K562 (cell line): ENCODE results near the gene EIF4E2. TPM values are rescaled to one million over a fixed set of nuclear protein-coding genes. Genes with fewer than 3 reads are reported as not detected.

Experiments
- BRD9 ChIP-seq: fragments of 450-650 bp; IDR thresholded peaks from 2 replicates; pipeline ENCODE4 v1.6.1; 2018; ENCODE audit warnings: low read depth; ENCODE audit not compliant: partially characterized antibody
- CREM ChIP-seq: IDR thresholded peaks from 2 replicates; pipeline ENCODE4 v1.6.1; 2014; ENCODE audit warnings: antibody characterized with exemption, low read depth
- RAD21 ChIP-seq, 2 experiments: fragments of 250-450 bp in 1 of 2; fragments of 450-650 bp in 1 of 2; sonication (Bioruptor Pico) in 1 of 2; formaldehyde crosslinking in 1 of 2; IDR thresholded peaks in 1 of 2; conservative IDR thresholded peaks in 1 of 2; 2 replicates each; pipeline versions ENCODE4 v1.4.0 to v1.8.0; 2020 to 2022; ENCODE audit warnings: mild to moderate bottlenecking in 2 of 2, moderate library complexity in 1 of 2
- ZNF584 ChIP-seq: fragments of 200-800 bp; sonication (Bioruptor generic); IDR thresholded peaks from 2 replicates; pipeline ENCODE4 v1.6.1; 2016; ENCODE audit warnings: low read depth, mild to moderate bottlenecking, missing genetic modification characterization, missing compliant biosample characterization
- polyA plus RNA-seq, 8 experiments: library from polyadenylated mRNA; depleted of rRNA in 4 of 8; stranded (reverse) in 5 of 8; unstranded in 3 of 8; fragments of >200 nt; fragmentation: Nextera tagmentation in 2 of 8; fragmentation: Illumina TruSeq in 1 of 8; extraction: Ambion mirVana in 2 of 8; extraction: Trizol in 1 of 8; gene quantifications; 2 replicates each; pipeline versions ENCODE4 v1.2.1 to v1.2.3, GENCODE V29; 2011 to 2014; ENCODE audit warnings: inconsistent platforms in 1 of 8, missing spikeins in 1 of 8
- total RNA-seq, 7 experiments: library from RNA; depleted of rRNA in 6 of 7; stranded (reverse); fragments of >200 nt in 6 of 7; fragmentation: Illumina TruSeq in 2 of 7; extraction: Trizol in 2 of 7; gene quantifications; 2 replicates each; pipeline versions ENCODE4 v1.2.1 to v1.2.3, GENCODE V29; 2011 to 2021; ENCODE audit warnings: low replicate concordance in 1 of 7
- TF ChIP-seq, protein P1 (sequence below), 2 experiments: fragments of 450-650 bp; IDR thresholded peaks; 2 replicates each; pipeline ENCODE4 v1.6.1; 2016; ENCODE audit warnings: mild to moderate bottlenecking in 2 of 2, borderline replicate concordance in 1 of 2, low read depth in 1 of 2, moderate library complexity in 1 of 2
- TF ChIP-seq, protein P2 (sequence below): fragments of 450-650 bp; IDR thresholded peaks from 2 replicates; pipeline ENCODE4 v1.6.1; 2017; ENCODE audit warnings: mild to moderate bottlenecking, moderate library complexity
- TF ChIP-seq, protein P3 (sequence below): fragments of 450-650 bp; IDR thresholded peaks from 2 replicates; pipeline ENCODE4 v1.6.1; 2017; ENCODE audit warnings: antibody characterized with exemption
- TF ChIP-seq, protein P4 (sequence below): fragments of 250-450 bp; sonication (Bioruptor Pico); IDR thresholded peaks from 2 replicates; pipeline ENCODE4 v1.4.0; 2020; ENCODE audit warnings: mild to moderate bottlenecking, moderate library complexity
- TF ChIP-seq, protein P5 (sequence below): sonication (generic); formaldehyde crosslinking; IDR thresholded peaks from 2 replicates; pipeline ENCODE4 v1.8.1; 2022; ENCODE audit warnings: missing genetic modification reagents

The EIF4E2 gene
- total and polyA plus RNA-seq, 9 of the 15 experiments (the other 6 are each of a cell fraction or from before 2014, with no cell fraction given) = 33.9 to 169 (median 77.5) TPM

DNA sequence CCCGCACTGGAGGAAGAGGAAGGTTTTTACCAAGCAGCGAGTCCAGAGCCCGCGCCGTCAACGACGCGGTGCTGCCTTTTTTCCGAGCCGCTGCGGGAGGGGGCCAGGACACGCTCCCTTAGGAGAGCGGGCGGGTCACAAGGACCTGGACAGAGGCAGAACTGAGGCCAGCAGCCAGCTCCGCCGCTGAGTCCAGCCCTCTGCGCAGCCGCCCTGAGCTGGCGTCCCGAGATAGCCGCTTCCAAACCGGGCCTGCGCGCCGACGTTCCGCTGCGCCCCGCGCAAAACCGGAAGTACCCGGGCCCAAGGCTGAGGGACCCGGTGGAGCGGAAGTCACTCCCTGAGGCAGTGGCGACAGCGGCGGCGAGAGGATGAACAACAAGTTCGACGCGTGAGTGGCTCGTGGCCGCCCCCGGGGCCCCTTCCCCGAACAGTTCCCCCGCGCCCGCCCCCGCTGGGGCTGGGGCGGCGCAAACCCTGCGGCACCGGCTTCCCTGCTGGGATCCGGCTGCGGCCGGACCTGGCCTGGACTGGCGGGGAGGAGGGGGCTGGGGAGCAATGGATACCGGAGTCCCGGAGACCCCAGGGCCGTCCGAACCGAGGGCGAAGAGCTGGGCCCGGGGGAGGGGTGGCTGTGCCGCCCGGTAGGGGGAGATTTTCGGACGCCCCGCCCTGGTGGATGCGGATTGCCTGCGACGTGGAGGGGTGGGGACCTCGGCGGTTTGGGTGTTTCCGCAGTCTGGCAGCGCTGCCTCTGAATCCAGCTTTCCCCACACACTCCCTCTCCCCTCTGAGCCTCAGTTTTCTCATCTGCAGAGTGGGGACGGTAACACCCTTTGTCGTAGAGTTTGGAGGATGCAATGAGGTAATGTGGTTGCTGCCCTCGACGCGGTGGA lies at the start of gene EIF4E2, which contains the start of gene TIGD1 (continued):
- TF ChIP-seq, protein P1, sequence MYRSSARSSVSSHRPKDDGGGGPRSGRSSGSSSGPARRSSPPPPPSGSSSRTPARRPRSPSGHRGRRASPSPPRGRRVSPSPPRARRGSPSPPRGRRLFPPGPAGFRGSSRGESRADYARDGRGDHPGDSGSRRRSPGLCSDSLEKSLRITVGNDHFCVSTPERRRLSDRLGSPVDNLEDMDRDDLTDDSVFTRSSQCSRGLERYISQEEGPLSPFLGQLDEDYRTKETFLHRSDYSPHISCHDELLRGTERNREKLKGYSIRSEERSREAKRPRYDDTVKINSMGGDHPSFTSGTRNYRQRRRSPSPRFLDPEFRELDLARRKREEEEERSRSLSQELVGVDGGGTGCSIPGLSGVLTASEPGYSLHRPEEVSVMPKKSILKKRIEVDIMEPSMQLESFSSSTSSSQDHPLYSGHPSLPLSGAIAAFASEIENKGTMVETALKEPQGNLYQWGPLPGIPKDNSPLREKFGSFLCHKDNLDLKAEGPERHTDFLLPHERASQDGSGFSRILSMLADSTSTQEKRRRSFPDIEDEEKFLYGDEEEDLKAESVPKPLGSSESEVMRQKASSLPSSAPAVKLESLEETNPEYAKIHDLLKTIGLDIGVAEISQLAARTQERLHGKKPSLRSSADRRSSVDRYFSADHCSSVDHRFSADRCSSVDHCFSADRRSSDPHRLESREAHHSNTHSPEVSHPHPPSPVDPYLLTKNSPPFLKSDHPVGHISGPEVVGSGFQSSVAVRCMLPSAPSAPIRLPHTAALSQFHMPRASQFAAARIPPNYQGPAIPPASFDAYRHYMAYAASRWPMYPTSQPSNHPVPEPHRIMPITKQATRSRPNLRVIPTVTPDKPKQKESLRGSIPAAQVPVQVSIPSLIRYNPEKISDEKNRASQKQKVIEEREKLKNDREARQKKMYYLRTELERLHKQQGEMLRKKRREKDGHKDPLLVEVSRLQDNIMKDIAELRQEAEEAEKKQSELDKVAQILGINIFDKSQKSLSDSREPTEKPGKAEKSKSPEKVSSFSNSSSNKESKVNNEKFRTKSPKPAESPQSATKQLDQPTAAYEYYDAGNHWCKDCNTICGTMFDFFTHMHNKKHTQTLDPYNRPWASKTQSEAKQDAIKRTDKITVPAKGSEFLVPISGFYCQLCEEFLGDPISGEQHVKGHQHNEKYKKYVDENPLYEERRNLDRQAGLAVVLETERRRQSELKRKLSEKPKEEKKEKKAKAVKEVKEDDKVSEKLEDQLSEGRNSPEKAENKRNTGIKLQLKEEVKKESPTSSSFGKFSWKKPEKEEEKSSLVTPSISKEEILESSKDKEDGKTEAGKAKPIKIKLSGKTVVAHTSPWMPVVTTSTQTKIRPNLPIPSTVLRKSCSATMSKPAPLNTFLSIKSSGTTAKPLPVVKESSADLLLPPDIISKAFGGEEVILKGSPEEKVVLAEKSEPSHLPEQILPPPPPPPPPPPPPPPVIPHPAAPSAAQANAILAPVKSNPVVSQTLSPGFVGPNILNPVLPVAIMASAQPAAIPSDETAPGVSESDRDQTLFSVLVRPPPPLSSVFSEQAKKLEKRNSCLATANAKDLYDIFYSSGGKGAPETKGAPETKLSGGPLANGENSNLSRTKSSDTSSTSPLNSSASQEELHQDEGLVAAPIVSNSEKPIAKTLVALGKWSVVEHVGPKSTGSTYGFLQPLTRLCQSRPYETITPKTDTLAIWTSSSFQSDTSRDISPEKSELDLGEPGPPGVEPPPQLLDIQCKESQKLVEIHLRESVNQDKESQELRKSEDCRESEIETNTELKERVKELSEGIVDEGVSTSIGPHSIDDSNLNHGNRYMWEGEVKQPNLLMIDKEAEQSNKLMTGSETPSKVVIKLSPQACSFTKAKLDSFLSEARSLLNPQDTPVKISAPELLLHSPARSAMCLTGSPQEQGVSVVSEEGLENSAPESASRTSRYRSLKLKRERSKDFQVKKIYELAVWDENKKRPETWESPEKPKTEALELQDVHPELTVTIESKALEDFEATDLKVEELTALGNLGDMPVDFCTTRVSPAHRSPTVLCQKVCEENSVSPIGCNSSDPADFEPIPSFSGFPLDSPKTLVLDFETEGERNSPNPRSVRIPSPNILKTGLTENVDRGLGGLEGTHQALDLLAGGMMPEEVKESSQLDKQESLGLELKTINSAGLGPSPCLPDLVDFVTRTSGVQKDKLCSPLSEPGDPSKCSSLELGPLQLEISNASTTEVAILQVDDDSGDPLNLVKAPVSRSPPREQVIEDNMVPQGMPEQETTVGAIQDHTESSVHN (IDR thresholded peaks at IDR 0.05; ENCODE audit: borderline replicate concordance in 1 of 2, low read depth in 1 of 2) = no peak
- no peak for TF ChIP-seq ZNF584 (CRISPR knock-in tag)
- TF ChIP-seq, protein P2, sequence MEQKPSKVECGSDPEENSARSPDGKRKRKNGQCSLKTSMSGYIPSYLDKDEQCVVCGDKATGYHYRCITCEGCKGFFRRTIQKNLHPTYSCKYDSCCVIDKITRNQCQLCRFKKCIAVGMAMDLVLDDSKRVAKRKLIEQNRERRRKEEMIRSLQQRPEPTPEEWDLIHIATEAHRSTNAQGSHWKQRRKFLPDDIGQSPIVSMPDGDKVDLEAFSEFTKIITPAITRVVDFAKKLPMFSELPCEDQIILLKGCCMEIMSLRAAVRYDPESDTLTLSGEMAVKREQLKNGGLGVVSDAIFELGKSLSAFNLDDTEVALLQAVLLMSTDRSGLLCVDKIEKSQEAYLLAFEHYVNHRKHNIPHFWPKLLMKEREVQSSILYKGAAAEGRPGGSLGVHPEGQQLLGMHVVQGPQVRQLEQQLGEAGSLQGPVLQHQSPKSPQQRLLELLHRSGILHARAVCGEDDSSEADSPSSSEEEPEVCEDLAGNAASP = no peak
- TF ChIP-seq BRD9 = no peak
- TF ChIP-seq, protein P3, sequence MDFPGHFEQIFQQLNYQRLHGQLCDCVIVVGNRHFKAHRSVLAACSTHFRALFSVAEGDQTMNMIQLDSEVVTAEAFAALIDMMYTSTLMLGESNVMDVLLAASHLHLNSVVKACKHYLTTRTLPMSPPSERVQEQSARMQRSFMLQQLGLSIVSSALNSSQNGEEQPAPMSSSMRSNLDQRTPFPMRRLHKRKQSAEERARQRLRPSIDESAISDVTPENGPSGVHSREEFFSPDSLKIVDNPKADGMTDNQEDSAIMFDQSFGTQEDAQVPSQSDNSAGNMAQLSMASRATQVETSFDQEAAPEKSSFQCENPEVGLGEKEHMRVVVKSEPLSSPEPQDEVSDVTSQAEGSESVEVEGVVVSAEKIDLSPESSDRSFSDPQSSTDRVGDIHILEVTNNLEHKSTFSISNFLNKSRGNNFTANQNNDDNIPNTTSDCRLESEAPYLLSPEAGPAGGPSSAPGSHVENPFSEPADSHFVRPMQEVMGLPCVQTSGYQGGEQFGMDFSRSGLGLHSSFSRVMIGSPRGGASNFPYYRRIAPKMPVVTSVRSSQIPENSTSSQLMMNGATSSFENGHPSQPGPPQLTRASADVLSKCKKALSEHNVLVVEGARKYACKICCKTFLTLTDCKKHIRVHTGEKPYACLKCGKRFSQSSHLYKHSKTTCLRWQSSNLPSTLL = no peak
- TF ChIP-seq, protein P4, sequence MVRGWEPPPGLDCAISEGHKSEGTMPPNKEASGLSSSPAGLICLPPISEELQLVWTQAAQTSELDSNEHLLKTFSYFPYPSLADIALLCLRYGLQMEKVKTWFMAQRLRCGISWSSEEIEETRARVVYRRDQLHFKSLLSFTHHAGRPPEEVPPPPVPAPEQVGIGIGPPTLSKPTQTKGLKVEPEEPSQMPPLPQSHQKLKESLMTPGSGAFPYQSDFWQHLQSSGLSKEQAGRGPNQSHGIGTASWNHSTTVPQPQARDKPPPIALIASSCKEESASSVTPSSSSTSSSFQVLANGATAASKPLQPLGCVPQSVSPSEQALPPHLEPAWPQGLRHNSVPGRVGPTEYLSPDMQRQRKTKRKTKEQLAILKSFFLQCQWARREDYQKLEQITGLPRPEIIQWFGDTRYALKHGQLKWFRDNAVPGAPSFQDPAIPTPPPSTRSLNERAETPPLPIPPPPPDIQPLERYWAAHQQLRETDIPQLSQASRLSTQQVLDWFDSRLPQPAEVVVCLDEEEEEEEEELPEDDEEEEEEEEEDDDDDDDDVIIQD = no peak
- TF ChIP-seq, protein P5, sequence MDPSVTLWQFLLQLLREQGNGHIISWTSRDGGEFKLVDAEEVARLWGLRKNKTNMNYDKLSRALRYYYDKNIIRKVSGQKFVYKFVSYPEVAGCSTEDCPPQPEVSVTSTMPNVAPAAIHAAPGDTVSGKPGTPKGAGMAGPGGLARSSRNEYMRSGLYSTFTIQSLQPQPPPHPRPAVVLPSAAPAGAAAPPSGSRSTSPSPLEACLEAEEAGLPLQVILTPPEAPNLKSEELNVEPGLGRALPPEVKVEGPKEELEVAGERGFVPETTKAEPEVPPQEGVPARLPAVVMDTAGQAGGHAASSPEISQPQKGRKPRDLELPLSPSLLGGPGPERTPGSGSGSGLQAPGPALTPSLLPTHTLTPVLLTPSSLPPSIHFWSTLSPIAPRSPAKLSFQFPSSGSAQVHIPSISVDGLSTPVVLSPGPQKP (CRISPR knock-in tag) = no peak
- TF ChIP-seq RAD21 (CRISPR knock-in tag; conservative IDR thresholded peaks at IDR 0.05 in 1 of 2, IDR thresholded peaks at IDR 0.05 in 1 of 2) = no peak
- TF ChIP-seq CREM = peak; percentile 84
